ENCODE data around the gene TEPSIN.

TEPSIN gene

DNA sequence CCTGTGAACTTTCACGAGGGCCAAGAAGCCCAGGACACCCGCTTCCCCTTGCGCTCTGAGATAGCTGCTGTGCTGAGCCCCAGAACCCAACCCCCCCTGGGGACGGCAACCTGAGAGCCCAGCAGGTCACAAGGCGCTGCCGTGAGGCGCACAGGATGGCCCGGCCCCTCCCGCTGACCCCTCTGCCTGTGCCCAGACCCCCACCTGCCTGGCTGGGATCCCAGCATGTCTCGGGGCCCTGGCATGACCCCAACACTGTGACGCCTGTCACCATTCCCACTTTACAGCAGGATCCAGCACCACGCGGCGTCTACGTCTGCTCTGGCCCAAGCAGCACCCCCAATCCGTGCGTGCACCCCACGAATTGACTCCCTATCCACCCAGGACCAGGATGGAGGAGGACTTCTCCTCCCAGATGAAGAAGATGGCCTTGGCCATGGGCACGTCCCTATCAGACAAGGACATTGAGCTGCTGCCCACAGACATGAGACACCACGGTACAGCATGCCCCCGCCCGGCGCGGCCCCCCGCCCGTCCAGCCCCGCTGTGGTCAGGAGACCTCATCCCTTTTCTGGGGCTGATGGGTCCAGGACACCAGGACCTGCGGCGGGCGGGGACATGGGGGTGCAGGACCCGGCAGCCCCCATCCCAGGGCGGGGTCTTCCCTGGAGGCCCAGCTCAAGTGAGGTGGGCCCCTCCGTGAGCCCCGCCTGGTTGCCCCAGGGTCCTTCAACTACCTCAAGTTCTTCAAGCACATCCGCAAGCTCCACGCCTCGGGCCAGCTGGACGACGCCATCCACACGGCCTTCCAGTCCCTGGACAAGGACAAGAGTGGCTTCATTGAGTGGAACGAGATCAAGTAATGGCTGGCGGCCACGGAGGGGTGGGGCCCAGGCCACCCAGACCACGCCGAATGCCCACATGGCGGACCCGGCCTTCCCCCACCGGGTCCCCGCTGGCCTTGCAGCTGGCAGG, 57.7 kb downstream of the TEPSIN start:
- DNase-seq, result no peak

DNA sequence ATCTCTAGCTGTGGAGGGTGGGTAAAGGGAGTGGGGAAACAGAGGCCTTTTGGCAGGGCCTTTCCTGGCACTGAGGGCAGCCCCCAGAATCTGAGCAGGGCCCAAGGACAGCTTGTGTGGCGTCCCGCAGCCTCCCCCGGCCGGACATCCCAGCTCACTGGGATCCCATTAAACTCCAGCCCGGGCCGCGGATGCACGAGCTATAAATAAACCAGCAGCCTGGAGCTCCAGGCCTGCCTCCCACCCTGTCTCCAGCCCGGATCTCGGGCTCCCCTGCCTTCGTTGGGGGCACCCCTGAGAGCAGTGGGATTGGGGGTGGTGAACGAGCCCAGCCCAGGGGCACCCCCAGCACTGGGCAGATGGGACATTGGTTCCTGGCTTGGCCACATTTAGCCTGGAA, 59.0 kb downstream of the TEPSIN start:
- no peak for DNase-seq

DNA sequence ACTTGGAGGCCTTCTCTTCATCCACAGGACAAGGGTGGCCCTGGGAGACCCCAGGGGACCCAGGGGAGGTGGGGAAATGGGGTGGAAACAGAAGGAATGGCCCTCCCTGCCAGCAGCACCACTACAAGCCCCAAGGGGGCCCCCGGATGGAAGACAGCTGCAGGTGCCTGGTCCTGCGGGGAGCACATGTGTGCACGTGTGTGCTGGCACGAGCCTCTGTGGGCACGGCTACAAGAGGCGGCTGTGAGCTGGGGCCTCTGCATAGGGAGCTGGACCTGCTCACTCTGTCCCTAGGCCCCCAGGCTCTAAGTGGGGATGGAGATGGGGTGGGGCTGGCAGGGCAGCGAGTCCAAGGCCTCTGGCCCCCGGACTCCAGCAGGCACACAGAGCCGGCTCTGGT, 59.6 kb downstream of the TEPSIN start:
- no peak for DNase-seq

Measured in NCI-H510A (cell line).